H9 (cell line): ENCODE data around the gene XAF1. TPM values are rescaled to one million over a fixed set of nuclear protein-coding genes. Genes with fewer than 3 reads are reported as not detected.

ENCODE experiments used
- DNase-seq: peaks from one replicate; pipeline ENCODE4 v3.0.0-alpha.2; 2017
- H2AFZ ChIP-seq: one replicate; pipeline ENCODE4 v1.6.1; 2013; ENCODE audit warnings: mild to moderate bottlenecking, low read length, control low read depth, moderate library complexity
- H2AK5ac ChIP-seq: 2 replicates; pipeline ENCODE4 v1.6.1; 2013; ENCODE audit warnings: low read length, control low read depth, mixed read lengths; ENCODE audit not compliant: insufficient read length
- H2BK120ac ChIP-seq: one replicate; pipeline ENCODE4 v1.6.1; 2013; ENCODE audit warnings: low read depth, mild to moderate bottlenecking, low read length, control low read depth, inconsistent platforms; ENCODE audit not compliant: poor library complexity, severe bottlenecking
- H2BK12ac ChIP-seq: 2 replicates; pipeline ENCODE4 v1.6.1; 2013; ENCODE audit warnings: low read length, control low read depth, mixed read lengths, low read depth; ENCODE audit not compliant: insufficient read length
- H2BK15ac ChIP-seq: 2 replicates; pipeline ENCODE4 v1.6.1; 2013; ENCODE audit warnings: low read depth, low read length, control low read depth
- H2BK20ac ChIP-seq: one replicate; pipeline ENCODE4 v1.6.1; 2013; ENCODE audit warnings: low read depth, mild to moderate bottlenecking, low read length, control low read depth, inconsistent platforms; ENCODE audit not compliant: poor library complexity, severe bottlenecking
- H2BK5ac ChIP-seq: 2 replicates; pipeline ENCODE4 v1.6.1; 2013; ENCODE audit warnings: low read length, control low read depth, mixed read lengths; ENCODE audit not compliant: insufficient read length
- H3K14ac ChIP-seq: 2 replicates; pipeline ENCODE4 v1.6.1; 2013; ENCODE audit warnings: low read length, control low read depth; ENCODE audit not compliant: insufficient read depth
- H3K18ac ChIP-seq: 2 replicates; pipeline ENCODE4 v1.6.1; 2013; ENCODE audit warnings: low read depth, mild to moderate bottlenecking, mixed read lengths, low read length, control low read depth; ENCODE audit not compliant: insufficient read length
- H3K23ac ChIP-seq: 2 replicates; pipeline ENCODE4 v1.6.1; 2013; ENCODE audit warnings: low read length, control low read depth, mixed read lengths, low read depth; ENCODE audit not compliant: insufficient read length
- H3K23me2 ChIP-seq: 2 replicates; pipeline ENCODE4 v1.6.1; 2013; ENCODE audit warnings: low read depth, mild to moderate bottlenecking, mixed read lengths, low read length, control low read depth; ENCODE audit not compliant: insufficient read length, poor library complexity, severe bottlenecking
- H3K27ac ChIP-seq: 2 replicates; pipeline ENCODE4 v1.5.1; 2013; ENCODE audit warnings: low read length, control low read depth, mixed read lengths, low read depth; ENCODE audit not compliant: insufficient read length
- H3K27me3 ChIP-seq: 2 replicates; pipeline ENCODE4 v1.6.1; 2013; ENCODE audit warnings: low read length, control low read depth, inconsistent platforms; ENCODE audit not compliant: insufficient read depth
- H3K4ac ChIP-seq: 2 replicates; pipeline ENCODE4 v1.6.1; 2013; ENCODE audit warnings: low read depth, mild to moderate bottlenecking, control low read depth, inconsistent platforms, low read length, moderate library complexity
- H3K4me1 ChIP-seq: 2 replicates; pipeline ENCODE4 v1.6.1; 2013; ENCODE audit warnings: low read length, control low read depth, inconsistent platforms; ENCODE audit not compliant: insufficient read depth
- H3K4me2 ChIP-seq: 2 replicates; pipeline ENCODE4 v1.6.1; 2013; ENCODE audit warnings: low read length, control low read depth, mixed read lengths; ENCODE audit not compliant: insufficient read length, insufficient read depth
- H3K56ac ChIP-seq: 2 replicates; pipeline ENCODE4 v1.6.1; 2013; ENCODE audit warnings: low read depth, mild to moderate bottlenecking, mixed read lengths, low read length, control low read depth; ENCODE audit not compliant: insufficient read length
- H3K79me1 ChIP-seq: 2 replicates; pipeline ENCODE4 v1.6.1; 2013; ENCODE audit warnings: low read depth, mild to moderate bottlenecking, moderate library complexity, low read length, control low read depth, inconsistent platforms; ENCODE audit not compliant: insufficient read depth, poor library complexity, severe bottlenecking
- H3K79me2 ChIP-seq: 2 replicates; pipeline ENCODE4 v1.6.1; 2013; ENCODE audit warnings: low read length, control low read depth, inconsistent platforms; ENCODE audit not compliant: insufficient read depth
- H3K9ac ChIP-seq: 2 replicates; pipeline ENCODE4 v1.6.1; 2013; ENCODE audit warnings: low read length, control low read depth, mixed read lengths; ENCODE audit not compliant: insufficient read length; ENCODE audit errors: extremely low read depth
- H3K9me3 ChIP-seq: one replicate; pipeline ENCODE4 v1.6.1; 2013; ENCODE audit warnings: low read depth, low read length, inconsistent platforms; ENCODE audit not compliant: control insufficient read depth
- H3T11ph ChIP-seq: one replicate; pipeline ENCODE4 v1.6.1; 2013; ENCODE audit warnings: mild to moderate bottlenecking, low read length, control low read depth, inconsistent platforms
- H4K20me1 ChIP-seq: one replicate; pipeline ENCODE4 v1.6.1; 2013; ENCODE audit not compliant: control insufficient read depth, insufficient read length, insufficient read depth
- H4K5ac ChIP-seq: 2 replicates; pipeline ENCODE4 v1.6.1; 2013; ENCODE audit warnings: low read depth, mild to moderate bottlenecking, mixed read lengths, low read length, control low read depth; ENCODE audit not compliant: insufficient read length
- H4K8ac ChIP-seq: replicated peaks from 2 replicates; pipeline ENCODE4 v1.6.1; 2013; ENCODE audit warnings: low read length, control low read depth, mixed read lengths, low read depth; ENCODE audit not compliant: insufficient read length
- H4K91ac ChIP-seq: 2 replicates; pipeline ENCODE4 v1.6.1; 2013; ENCODE audit warnings: low read depth, mild to moderate bottlenecking, moderate library complexity, mixed read lengths, low read length, control low read depth; ENCODE audit not compliant: insufficient read length
- H3K27ac Mint-ChIP-seq, 3 experiments: 2 replicates in 2 of 3; 3 replicates in 1 of 3; pipeline ENCODE4 v1.8.0; 2020 to 2021; ENCODE audit warnings: mixed read lengths in 3 of 3, mild to moderate bottlenecking in 1 of 3, moderate library complexity in 1 of 3
- H3K27me3 Mint-ChIP-seq: 2 replicates; pipeline ENCODE4 v1.8.0; 2021; ENCODE audit warnings: low read depth, mild to moderate bottlenecking, moderate library complexity, mixed read lengths
- H3K36me3 Mint-ChIP-seq, 3 experiments: 2 replicates in 2 of 3; 3 replicates in 1 of 3; pipeline ENCODE4 v1.8.0; 2020 to 2021; ENCODE audit warnings: low read depth in 3 of 3, mixed read lengths in 3 of 3; ENCODE audit not compliant: insufficient read depth in 1 of 3
- H3K4me1 Mint-ChIP-seq, 2 experiments: 2 replicates each; pipeline ENCODE4 v1.8.0; 2020; ENCODE audit warnings: mixed read lengths in 2 of 2
- H3K4me3 Mint-ChIP-seq, 2 experiments: 2 replicates in 1 of 2; 3 replicates in 1 of 2; pipeline ENCODE4 v1.8.0; 2020 to 2021; ENCODE audit warnings: mild to moderate bottlenecking in 2 of 2, mixed read lengths in 2 of 2, moderate library complexity in 1 of 2
- H3K9me3 Mint-ChIP-seq, 2 experiments: 2 replicates in 1 of 2; 3 replicates in 1 of 2; pipeline ENCODE4 v1.8.0; 2020; ENCODE audit warnings: mild to moderate bottlenecking in 2 of 2, mixed read lengths in 2 of 2, moderate library complexity in 1 of 2
- WGBS: extraction: QIAGEN DNeasy Blood & Tissue Kit; methylation state at CpG from one replicate; pipeline ENCODE4 v1.1.7; 2013; ENCODE audit warnings: missing lambda C conversion rate, low lambda C conversion rate, mixed read lengths; ENCODE audit not compliant: insufficient read length; ENCODE audit errors: extremely low coverage; 5-methylcytosine and 5-hydroxymethylcytosine counted together
- total RNA-seq: library from RNA; stranded (reverse); gene quantifications from 2 replicates; pipeline ENCODE4 v1.2.1, GENCODE V29; 2021
- TF ChIP-seq, protein P1 (sequence below): fragments of 200-600 bp; sonication (generic); conservative IDR thresholded peaks from 3 replicates; pipeline ENCODE4 v1.8.0; 2021; ENCODE audit warnings: antibody characterized with exemption, mild to moderate bottlenecking

The XAF1 gene
- total RNA-seq, 1 experiment from 2014 or later = not detected

DNA sequence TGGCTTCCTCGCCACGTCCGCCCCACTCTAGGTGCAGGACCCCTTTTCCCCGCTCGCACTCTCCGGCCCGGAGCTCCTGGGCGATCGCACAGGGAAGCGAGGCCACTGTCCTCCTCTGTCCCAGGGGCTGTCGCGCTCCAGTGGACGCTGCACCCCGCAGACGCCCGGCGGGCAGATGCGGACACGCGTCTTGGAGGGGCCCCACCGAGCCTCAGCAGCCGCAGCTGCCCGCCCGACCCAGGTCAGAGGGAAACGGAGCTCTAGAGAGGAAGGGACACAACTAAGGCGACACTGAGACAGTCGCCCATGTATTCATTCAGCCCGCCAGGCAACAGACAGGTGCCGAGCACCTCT, 42.0 kb upstream of the XAF1 start:
- no peaks in the 10 kb centered on the region for H3K9me3 ChIP-seq
- H3K4me2 ChIP-seq = peak overlapping the region; percentile 81
- TF ChIP-seq, protein P1, sequence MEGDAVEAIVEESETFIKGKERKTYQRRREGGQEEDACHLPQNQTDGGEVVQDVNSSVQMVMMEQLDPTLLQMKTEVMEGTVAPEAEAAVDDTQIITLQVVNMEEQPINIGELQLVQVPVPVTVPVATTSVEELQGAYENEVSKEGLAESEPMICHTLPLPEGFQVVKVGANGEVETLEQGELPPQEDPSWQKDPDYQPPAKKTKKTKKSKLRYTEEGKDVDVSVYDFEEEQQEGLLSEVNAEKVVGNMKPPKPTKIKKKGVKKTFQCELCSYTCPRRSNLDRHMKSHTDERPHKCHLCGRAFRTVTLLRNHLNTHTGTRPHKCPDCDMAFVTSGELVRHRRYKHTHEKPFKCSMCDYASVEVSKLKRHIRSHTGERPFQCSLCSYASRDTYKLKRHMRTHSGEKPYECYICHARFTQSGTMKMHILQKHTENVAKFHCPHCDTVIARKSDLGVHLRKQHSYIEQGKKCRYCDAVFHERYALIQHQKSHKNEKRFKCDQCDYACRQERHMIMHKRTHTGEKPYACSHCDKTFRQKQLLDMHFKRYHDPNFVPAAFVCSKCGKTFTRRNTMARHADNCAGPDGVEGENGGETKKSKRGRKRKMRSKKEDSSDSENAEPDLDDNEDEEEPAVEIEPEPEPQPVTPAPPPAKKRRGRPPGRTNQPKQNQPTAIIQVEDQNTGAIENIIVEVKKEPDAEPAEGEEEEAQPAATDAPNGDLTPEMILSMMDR = no peak
- Mint-ChIP-seq H3K36me3 (peaks cover 0 to 5% (median 2%) of the 10 kb centered on the region in 3 experiments; a peak in 4 of 7 replicates), H3K4me3 (peak overlapping the region; percentile 79 to 87), H3K4me1 (peaks cover 16 to 19% of the 10 kb centered on the region in 2 experiments), H3K27me3 (peaks cover 60% of the 10 kb centered on the region), H3K9me3 (peaks cover 17 to 31% of the 10 kb centered on the region in 2 experiments), H3K27ac (no peak overlapping the region)
- H3K27ac ChIP-seq = no peak overlapping the region
- no peak overlapping the region for H3K56ac ChIP-seq
- peaks cover 12% of the 10 kb centered on the region for H3K23me2 ChIP-seq
- peak; percentile 65 for DNase-seq
- no peak overlapping the region for H2BK120ac ChIP-seq
- H2BK15ac ChIP-seq = no peak overlapping the region
- peaks cover 9% of the 10 kb centered on the region; the same call in 1 of the 2 replicates for H3K27me3 ChIP-seq
- no peak overlapping the region for H4K5ac ChIP-seq
- H2BK5ac ChIP-seq = no peak overlapping the region
- H2AFZ ChIP-seq = no peak overlapping the region
- WGBS = no CpG with 5 or more reads among the region's 29 CpGs
- H3K9ac ChIP-seq = no peak overlapping the region
- H4K8ac ChIP-seq = no peak overlapping the region
- H4K20me1 ChIP-seq = no peaks in the 10 kb centered on the region
- H3K4ac ChIP-seq = no peak overlapping the region
- H3K23ac ChIP-seq = no peak overlapping the region
- no peak overlapping the region for H3T11ph ChIP-seq
- 0 out of 2 replicates have a peak, but pooled peaks cover 2% of the 10 kb centered on the region for H3K4me1 ChIP-seq
- H3K79me2 ChIP-seq = no peaks in the 10 kb centered on the region
- H3K18ac ChIP-seq = no peak overlapping the region
- no peak overlapping the region for H2BK12ac ChIP-seq
- peak overlapping the region; percentile 52 for H3K14ac ChIP-seq
- H2AK5ac ChIP-seq = no peak overlapping the region
- no peaks in the 10 kb centered on the region for H3K79me1 ChIP-seq
- no peak overlapping the region for H2BK20ac ChIP-seq
- H4K91ac ChIP-seq = no peak overlapping the region
